ENCODE results near the gene AKT3. TPM values are rescaled to one million over a fixed set of nuclear protein-coding genes. Genes with fewer than 3 reads are reported as not detected.

Gene AKT3
- polyA plus RNA-seq, 1 donor (not counting 4 experiments of a cell fraction or from before 2014, with no cell fraction given): 2.9 TPM

- no peaks in the 10 kb centered on the region for H3K4me1 ChIP-seq (ENCODE audit: control insufficient read depth, extremely low read depth, insufficient read depth, low read length)
- no peaks in the 10 kb centered on the region for H3K36me3 ChIP-seq (ENCODE audit: control insufficient read depth in 2 of 2, extremely low read depth in 1 of 2, insufficient read depth in 2 of 2, low read length in 2 of 2)
- peaks cover 1% of the 10 kb centered on the region for H3K9me3 ChIP-seq (ENCODE audit: control insufficient read depth, low read depth, low read length)
- no peak overlapping the region for H3K4me2 ChIP-seq (ENCODE audit: control insufficient read depth, extremely low read depth, insufficient read depth, low read depth, low read length)
- dilution Hi-C loops (cut with MboI; ENCODE audit: extremely low pct_ligation_motif_present, low sequenced_read_pairs): no loop called here
- no peak overlapping the region for H3K4me3 ChIP-seq (ENCODE audit: control insufficient read depth in 2 of 3, extremely low read depth in 1 of 3, insufficient read depth in 2 of 3, low read depth in 1 of 3, low read length in 3 of 3)
- DNase-seq (ENCODE audit: low read depth, low spot score) (no peak), FAIRE-seq (peak; percentile 53)
- no peak overlapping the region for H3K9ac ChIP-seq (ENCODE audit: control insufficient read depth, extremely low read depth, insufficient read depth, low read length)
- no peak overlapping the region for H2AFZ ChIP-seq (ENCODE audit: control insufficient read depth, low read length)
- no peaks in the 10 kb centered on the region for H3K9me1 ChIP-seq (ENCODE audit: control insufficient read depth, extremely low read depth, insufficient read depth, low read length)
- TF ChIP-seq EZH2 (IDR thresholded peaks at IDR 0.05; ENCODE audit: low read length): no peak
- TF ChIP-seq CTCF (optimal IDR thresholded peaks at IDR 0.05 in 1 of 3, IDR thresholded peaks at IDR 0.05 in 1 of 3, conservative IDR thresholded peaks at IDR 0.05 in 1 of 3; ENCODE audit: extremely low read depth in 1 of 3, insufficient read depth in 2 of 3, low read length in 3 of 3): no peak
- H4K20me1 ChIP-seq (ENCODE audit: control insufficient read depth, extremely low read depth, insufficient read depth, low read length): no peaks in the 10 kb centered on the region
- H3K27me3 ChIP-seq (ENCODE audit: control insufficient read depth, extremely low read depth, insufficient read depth, low read length): no peaks in the 10 kb centered on the region
- no peak overlapping the region for H3K27ac ChIP-seq (ENCODE audit: control insufficient read depth, insufficient read depth, low read length)
- no peaks in the 10 kb centered on the region for H3K79me2 ChIP-seq (ENCODE audit: control insufficient read depth, insufficient read depth, low read length)
Measured at GRCh38 chr1:243725075-243725474, 125.0 kb downstream of the AKT3 start.

- Histone ChIP-seq H3K4me2 (ENCODE audit: control insufficient read depth, extremely low read depth, insufficient read depth, low read depth, low read length) (no peak overlapping the region), H3K4me3 (ENCODE audit: control insufficient read depth in 2 of 3, extremely low read depth in 1 of 3, insufficient read depth in 2 of 3, low read depth in 1 of 3, low read length in 3 of 3) (no peak overlapping the region), H3K36me3 (ENCODE audit: control insufficient read depth in 2 of 2, extremely low read depth in 1 of 2, insufficient read depth in 2 of 2, low read length in 2 of 2) (no peaks in the 10 kb centered on the region), H3K9me3 (ENCODE audit: control insufficient read depth, low read depth, low read length) (no peaks in the 10 kb centered on the region), H2AFZ (ENCODE audit: control insufficient read depth, low read length) (no peak overlapping the region), H3K9ac (ENCODE audit: control insufficient read depth, extremely low read depth, insufficient read depth, low read length) (no peak overlapping the region), H3K9me1 (ENCODE audit: control insufficient read depth, extremely low read depth, insufficient read depth, low read length) (no peaks in the 10 kb centered on the region), H3K79me2 (ENCODE audit: control insufficient read depth, insufficient read depth, low read length) (no peaks in the 10 kb centered on the region), H3K4me1 (ENCODE audit: control insufficient read depth, extremely low read depth, insufficient read depth, low read length) (peaks cover 12% of the 10 kb centered on the region), H3K27ac (ENCODE audit: control insufficient read depth, insufficient read depth, low read length) (no peak overlapping the region), H4K20me1 (ENCODE audit: control insufficient read depth, extremely low read depth, insufficient read depth, low read length) (no peaks in the 10 kb centered on the region), H3K27me3 (ENCODE audit: control insufficient read depth, extremely low read depth, insufficient read depth, low read length) (no peaks in the 10 kb centered on the region)
- FAIRE-seq (no peak), DNase-seq (ENCODE audit: low read depth, low spot score) (no peak)
- dilution Hi-C loops (cut with MboI; ENCODE audit: extremely low pct_ligation_motif_present, low sequenced_read_pairs): no loop called here
- TF ChIP-seq EZH2 (IDR thresholded peaks at IDR 0.05; ENCODE audit: low read length) (no peak), CTCF (optimal IDR thresholded peaks at IDR 0.05 in 1 of 3, IDR thresholded peaks at IDR 0.05 in 1 of 3, conservative IDR thresholded peaks at IDR 0.05 in 1 of 3; ENCODE audit: extremely low read depth in 1 of 3, insufficient read depth in 2 of 3, low read length in 3 of 3) (no peak)
Measured at GRCh38 chr1:243723458-243724043, 126.5 kb downstream of the AKT3 start.
